H9 (cell line): ENCODE data around the gene GABARAPL2. TPM values are rescaled to one million over a fixed set of nuclear protein-coding genes. Genes with fewer than 3 reads are reported as not detected.

Experiments used
- DNase-seq: peaks from one replicate; pipeline ENCODE4 v3.0.0-alpha.2; 2017
- H2AFZ ChIP-seq: one replicate; pipeline ENCODE4 v1.6.1; 2013; ENCODE audit warnings: mild to moderate bottlenecking, low read length, control low read depth, moderate library complexity
- H2AK5ac ChIP-seq: 2 replicates; pipeline ENCODE4 v1.6.1; 2013; ENCODE audit warnings: low read length, control low read depth, mixed read lengths; ENCODE audit not compliant: insufficient read length
- H2BK120ac ChIP-seq: one replicate; pipeline ENCODE4 v1.6.1; 2013; ENCODE audit warnings: low read depth, mild to moderate bottlenecking, low read length, control low read depth, inconsistent platforms; ENCODE audit not compliant: poor library complexity, severe bottlenecking
- H2BK12ac ChIP-seq: 2 replicates; pipeline ENCODE4 v1.6.1; 2013; ENCODE audit warnings: low read length, control low read depth, mixed read lengths, low read depth; ENCODE audit not compliant: insufficient read length
- H2BK15ac ChIP-seq: 2 replicates; pipeline ENCODE4 v1.6.1; 2013; ENCODE audit warnings: low read depth, low read length, control low read depth
- H2BK20ac ChIP-seq: one replicate; pipeline ENCODE4 v1.6.1; 2013; ENCODE audit warnings: low read depth, mild to moderate bottlenecking, low read length, control low read depth, inconsistent platforms; ENCODE audit not compliant: poor library complexity, severe bottlenecking
- H2BK5ac ChIP-seq: 2 replicates; pipeline ENCODE4 v1.6.1; 2013; ENCODE audit warnings: low read length, control low read depth, mixed read lengths; ENCODE audit not compliant: insufficient read length
- H3K14ac ChIP-seq: 2 replicates; pipeline ENCODE4 v1.6.1; 2013; ENCODE audit warnings: low read length, control low read depth; ENCODE audit not compliant: insufficient read depth
- H3K18ac ChIP-seq: 2 replicates; pipeline ENCODE4 v1.6.1; 2013; ENCODE audit warnings: low read depth, mild to moderate bottlenecking, mixed read lengths, low read length, control low read depth; ENCODE audit not compliant: insufficient read length
- H3K23ac ChIP-seq: 2 replicates; pipeline ENCODE4 v1.6.1; 2013; ENCODE audit warnings: low read length, control low read depth, mixed read lengths, low read depth; ENCODE audit not compliant: insufficient read length
- H3K23me2 ChIP-seq: 2 replicates; pipeline ENCODE4 v1.6.1; 2013; ENCODE audit warnings: low read depth, mild to moderate bottlenecking, mixed read lengths, low read length, control low read depth; ENCODE audit not compliant: insufficient read length, poor library complexity, severe bottlenecking
- H3K27ac ChIP-seq: 2 replicates; pipeline ENCODE4 v1.5.1; 2013; ENCODE audit warnings: low read length, control low read depth, mixed read lengths, low read depth; ENCODE audit not compliant: insufficient read length
- H3K27me3 ChIP-seq: 2 replicates; pipeline ENCODE4 v1.6.1; 2013; ENCODE audit warnings: low read length, control low read depth, inconsistent platforms; ENCODE audit not compliant: insufficient read depth
- H3K4ac ChIP-seq: 2 replicates; pipeline ENCODE4 v1.6.1; 2013; ENCODE audit warnings: low read depth, mild to moderate bottlenecking, control low read depth, inconsistent platforms, low read length, moderate library complexity
- H3K4me1 ChIP-seq: 2 replicates; pipeline ENCODE4 v1.6.1; 2013; ENCODE audit warnings: low read length, control low read depth, inconsistent platforms; ENCODE audit not compliant: insufficient read depth
- H3K4me2 ChIP-seq: 2 replicates; pipeline ENCODE4 v1.6.1; 2013; ENCODE audit warnings: low read length, control low read depth, mixed read lengths; ENCODE audit not compliant: insufficient read length, insufficient read depth
- H3K56ac ChIP-seq: 2 replicates; pipeline ENCODE4 v1.6.1; 2013; ENCODE audit warnings: low read depth, mild to moderate bottlenecking, mixed read lengths, low read length, control low read depth; ENCODE audit not compliant: insufficient read length
- H3K79me1 ChIP-seq: 2 replicates; pipeline ENCODE4 v1.6.1; 2013; ENCODE audit warnings: low read depth, mild to moderate bottlenecking, moderate library complexity, low read length, control low read depth, inconsistent platforms; ENCODE audit not compliant: insufficient read depth, poor library complexity, severe bottlenecking
- H3K79me2 ChIP-seq: 2 replicates; pipeline ENCODE4 v1.6.1; 2013; ENCODE audit warnings: low read length, control low read depth, inconsistent platforms; ENCODE audit not compliant: insufficient read depth
- H3K9ac ChIP-seq: 2 replicates; pipeline ENCODE4 v1.6.1; 2013; ENCODE audit warnings: low read length, control low read depth, mixed read lengths; ENCODE audit not compliant: insufficient read length; ENCODE audit errors: extremely low read depth
- H3K9me3 ChIP-seq: one replicate; pipeline ENCODE4 v1.6.1; 2013; ENCODE audit warnings: low read depth, low read length, inconsistent platforms; ENCODE audit not compliant: control insufficient read depth
- H3T11ph ChIP-seq: one replicate; pipeline ENCODE4 v1.6.1; 2013; ENCODE audit warnings: mild to moderate bottlenecking, low read length, control low read depth, inconsistent platforms
- H4K20me1 ChIP-seq: one replicate; pipeline ENCODE4 v1.6.1; 2013; ENCODE audit not compliant: control insufficient read depth, insufficient read length, insufficient read depth
- H4K5ac ChIP-seq: 2 replicates; pipeline ENCODE4 v1.6.1; 2013; ENCODE audit warnings: low read depth, mild to moderate bottlenecking, mixed read lengths, low read length, control low read depth; ENCODE audit not compliant: insufficient read length
- H4K8ac ChIP-seq: replicated peaks from 2 replicates; pipeline ENCODE4 v1.6.1; 2013; ENCODE audit warnings: low read length, control low read depth, mixed read lengths, low read depth; ENCODE audit not compliant: insufficient read length
- H4K91ac ChIP-seq: 2 replicates; pipeline ENCODE4 v1.6.1; 2013; ENCODE audit warnings: low read depth, mild to moderate bottlenecking, moderate library complexity, mixed read lengths, low read length, control low read depth; ENCODE audit not compliant: insufficient read length
- H3K27ac Mint-ChIP-seq, 3 experiments: 2 replicates in 2 of 3; 3 replicates in 1 of 3; pipeline ENCODE4 v1.8.0; 2020 to 2021; ENCODE audit warnings: mixed read lengths in 3 of 3, mild to moderate bottlenecking in 1 of 3, moderate library complexity in 1 of 3
- H3K27me3 Mint-ChIP-seq: 2 replicates; pipeline ENCODE4 v1.8.0; 2021; ENCODE audit warnings: low read depth, mild to moderate bottlenecking, moderate library complexity, mixed read lengths
- H3K36me3 Mint-ChIP-seq, 3 experiments: 2 replicates in 2 of 3; 3 replicates in 1 of 3; pipeline ENCODE4 v1.8.0; 2020 to 2021; ENCODE audit warnings: low read depth in 3 of 3, mixed read lengths in 3 of 3; ENCODE audit not compliant: insufficient read depth in 1 of 3
- H3K4me1 Mint-ChIP-seq, 2 experiments: 2 replicates each; pipeline ENCODE4 v1.8.0; 2020; ENCODE audit warnings: mixed read lengths in 2 of 2
- H3K4me3 Mint-ChIP-seq, 2 experiments: 2 replicates in 1 of 2; 3 replicates in 1 of 2; pipeline ENCODE4 v1.8.0; 2020 to 2021; ENCODE audit warnings: mild to moderate bottlenecking in 2 of 2, mixed read lengths in 2 of 2, moderate library complexity in 1 of 2
- H3K9me3 Mint-ChIP-seq, 2 experiments: 2 replicates in 1 of 2; 3 replicates in 1 of 2; pipeline ENCODE4 v1.8.0; 2020; ENCODE audit warnings: mild to moderate bottlenecking in 2 of 2, mixed read lengths in 2 of 2, moderate library complexity in 1 of 2
- WGBS: extraction: QIAGEN DNeasy Blood & Tissue Kit; methylation state at CpG from one replicate; pipeline ENCODE4 v1.1.7; 2013; ENCODE audit warnings: missing lambda C conversion rate, low lambda C conversion rate, mixed read lengths; ENCODE audit not compliant: insufficient read length; ENCODE audit errors: extremely low coverage; 5-methylcytosine and 5-hydroxymethylcytosine counted together
- total RNA-seq: library from RNA; stranded (reverse); gene quantifications from 2 replicates; pipeline ENCODE4 v1.2.1, GENCODE V29; 2021
- TF ChIP-seq, protein P1 (sequence below): fragments of 200-600 bp; sonication (generic); conservative IDR thresholded peaks from 3 replicates; pipeline ENCODE4 v1.8.0; 2021; ENCODE audit warnings: antibody characterized with exemption, mild to moderate bottlenecking

The GABARAPL2 gene
- total RNA-seq, 1 experiment from 2014 or later: 62.6 TPM

GRCh38 chr16:75603241-75603640 is 37.1 kb downstream of the GABARAPL2 start:
- Histone ChIP-seq H4K20me1 (no peaks in the 10 kb centered on the region), H2BK15ac (no peak overlapping the region), H4K5ac (no peak overlapping the region), H3K79me2 (no peaks in the 10 kb centered on the region), H2AK5ac (no peak overlapping the region), H3K9me3 (peaks cover 13% of the 10 kb centered on the region), H3K18ac (no peak overlapping the region), H4K8ac (no peak overlapping the region), H2BK120ac (no peak overlapping the region), H2BK5ac (no peak overlapping the region), H3K4me1 (no peaks in the 10 kb centered on the region), H2AFZ (no peak overlapping the region), H3K4ac (no peak overlapping the region), H2BK12ac (no peak overlapping the region), H2BK20ac (no peak overlapping the region), H3K56ac (no peak overlapping the region), H3K79me1 (no peaks in the 10 kb centered on the region), H3K23me2 (no peaks in the 10 kb centered on the region), H3T11ph (no peak overlapping the region), H3K27me3 (no peaks in the 10 kb centered on the region), H3K4me2 (no peak overlapping the region), H3K23ac (no peak overlapping the region), H4K91ac (no peak overlapping the region), H3K14ac (no peak overlapping the region), H3K9ac (no peak overlapping the region), H3K27ac (no peak overlapping the region)
- H3K4me3 Mint-ChIP-seq: no peak overlapping the region; a peak in 1 of 5 replicates
- H3K27me3 Mint-ChIP-seq: no peaks in the 10 kb centered on the region; the same call in 1 of the 2 replicates
- no peak overlapping the region for H3K27ac Mint-ChIP-seq
- H3K9me3 Mint-ChIP-seq: peaks cover 9 to 15% of the 10 kb centered on the region in 2 experiments; a peak in 4 of 5 replicates
- peaks cover 49 to 79% (median 63%) of the 10 kb centered on the region in 3 experiments for H3K36me3 Mint-ChIP-seq
- WGBS: no CpG with 5 or more reads among the region's 4 CpGs
- TF ChIP-seq, protein P1, sequence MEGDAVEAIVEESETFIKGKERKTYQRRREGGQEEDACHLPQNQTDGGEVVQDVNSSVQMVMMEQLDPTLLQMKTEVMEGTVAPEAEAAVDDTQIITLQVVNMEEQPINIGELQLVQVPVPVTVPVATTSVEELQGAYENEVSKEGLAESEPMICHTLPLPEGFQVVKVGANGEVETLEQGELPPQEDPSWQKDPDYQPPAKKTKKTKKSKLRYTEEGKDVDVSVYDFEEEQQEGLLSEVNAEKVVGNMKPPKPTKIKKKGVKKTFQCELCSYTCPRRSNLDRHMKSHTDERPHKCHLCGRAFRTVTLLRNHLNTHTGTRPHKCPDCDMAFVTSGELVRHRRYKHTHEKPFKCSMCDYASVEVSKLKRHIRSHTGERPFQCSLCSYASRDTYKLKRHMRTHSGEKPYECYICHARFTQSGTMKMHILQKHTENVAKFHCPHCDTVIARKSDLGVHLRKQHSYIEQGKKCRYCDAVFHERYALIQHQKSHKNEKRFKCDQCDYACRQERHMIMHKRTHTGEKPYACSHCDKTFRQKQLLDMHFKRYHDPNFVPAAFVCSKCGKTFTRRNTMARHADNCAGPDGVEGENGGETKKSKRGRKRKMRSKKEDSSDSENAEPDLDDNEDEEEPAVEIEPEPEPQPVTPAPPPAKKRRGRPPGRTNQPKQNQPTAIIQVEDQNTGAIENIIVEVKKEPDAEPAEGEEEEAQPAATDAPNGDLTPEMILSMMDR: no peak
- no peak for DNase-seq
- H3K4me1 Mint-ChIP-seq: no peaks in the 10 kb centered on the region
